GM10266 (cell line): ENCODE measurements around the gene FAM3A.

Experiments
- DNase-seq: peaks from one replicate; pipeline ENCODE4 v3.0.0; 2012; ENCODE audit errors: extremely low spot score
- CTCF ChIP-seq: IDR thresholded peaks from 2 replicates; pipeline ENCODE4 v1.5.1; 2012; ENCODE audit warnings: mild to moderate bottlenecking, low read depth; ENCODE audit not compliant: control insufficient read depth, insufficient read depth; ENCODE audit errors: missing control alignments

The FAM3A gene

DNA sequence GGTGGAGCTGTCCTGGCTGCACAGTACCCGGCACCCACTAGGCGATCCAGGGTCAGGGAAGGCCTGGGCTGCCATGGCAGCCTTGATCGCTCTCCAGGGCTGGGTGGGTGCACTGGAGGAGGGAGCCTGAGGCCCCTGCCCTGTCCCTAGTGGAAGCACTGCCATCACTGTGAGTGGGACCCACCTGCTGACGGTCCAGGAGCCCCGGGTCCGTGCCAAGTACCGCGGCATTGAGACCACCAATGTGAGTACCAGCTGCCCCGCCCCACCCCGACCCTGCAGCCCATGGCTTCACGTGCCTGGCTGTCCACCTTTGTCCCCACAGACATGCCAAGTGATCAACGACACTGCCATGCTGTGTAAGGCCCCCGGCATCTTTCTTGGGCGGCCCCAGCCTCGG, 49.1 kb downstream of the FAM3A start:
- no peak for TF ChIP-seq CTCF
- DNase-seq, result no peak

DNA sequence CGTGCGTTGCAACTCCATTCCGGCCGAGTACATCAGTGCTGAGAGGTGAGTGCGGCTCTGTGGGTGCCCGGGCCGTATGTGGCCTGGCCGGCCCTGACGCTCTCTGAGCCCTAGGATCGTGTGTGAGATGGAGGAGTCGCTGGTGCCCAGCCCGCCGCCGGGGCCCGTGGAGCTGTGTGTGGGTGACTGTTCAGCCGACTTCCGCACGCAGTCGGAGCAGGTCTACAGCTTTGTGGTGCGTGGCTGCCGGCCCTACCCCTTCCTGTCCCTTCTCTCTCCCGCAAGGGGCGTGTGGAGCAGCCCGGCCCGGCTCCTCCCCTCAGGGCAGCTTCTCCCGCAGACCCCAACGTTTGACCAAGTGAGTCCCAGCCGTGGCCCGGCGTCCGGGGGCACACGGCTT, 50.0 kb downstream of the FAM3A start:
- no peak for TF ChIP-seq CTCF
- DNase-seq, result no peak

DNA sequence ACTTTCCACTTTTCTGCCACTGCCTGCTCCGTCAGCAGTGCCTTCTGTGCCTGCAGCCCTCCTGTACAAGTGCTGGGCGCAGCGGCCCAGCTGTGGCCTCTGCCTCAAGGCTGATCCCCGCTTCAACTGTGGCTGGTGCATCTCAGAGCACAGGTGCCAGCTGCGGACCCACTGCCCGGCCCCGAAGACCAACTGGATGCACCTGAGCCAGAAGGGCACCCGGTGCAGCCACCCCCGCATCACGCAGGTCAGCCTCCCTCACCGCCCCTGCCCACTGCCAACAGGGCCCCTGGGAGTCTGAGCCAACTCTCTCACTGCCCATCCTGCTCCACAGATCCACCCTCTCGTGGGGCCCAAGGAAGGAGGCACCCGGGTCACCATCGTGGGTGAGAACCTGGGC, 50.4 kb downstream of the FAM3A start:
- no peak for TF ChIP-seq CTCF
- DNase-seq, result no peak

- no peak for TF ChIP-seq CTCF
- DNase-seq, result no peak
These were observed 51.1 kb downstream of the FAM3A start for GRCh38 chrX:154464806-154465365.

DNA sequence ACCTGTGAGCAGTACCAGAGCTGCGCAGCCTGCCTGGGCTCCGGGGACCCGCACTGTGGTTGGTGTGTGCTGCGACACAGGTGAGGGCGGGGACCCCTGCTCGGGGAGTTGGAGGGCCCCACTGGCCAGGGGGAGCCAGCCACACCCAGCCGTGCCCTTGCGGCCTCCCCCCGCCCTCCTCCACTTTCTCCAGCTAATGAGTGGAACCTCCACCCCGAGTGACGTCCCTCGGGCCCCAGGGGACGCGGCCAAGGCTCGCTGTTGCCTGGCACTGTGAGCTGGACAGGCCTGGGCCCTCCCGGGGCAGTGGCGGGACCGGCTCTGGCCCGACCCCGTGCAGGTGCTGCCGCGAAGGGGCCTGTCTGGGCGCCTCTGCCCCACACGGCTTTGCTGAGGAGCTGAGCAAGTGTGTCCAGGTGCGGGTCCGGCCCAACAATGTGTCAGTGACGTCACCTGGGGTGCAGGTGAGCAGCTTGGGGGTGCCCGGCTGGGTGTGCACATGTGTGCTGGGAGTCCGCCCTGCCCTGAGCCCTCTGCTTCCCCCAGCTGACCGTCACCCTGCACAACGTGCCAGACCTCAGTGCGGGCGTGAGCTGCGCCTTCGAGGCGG, 52.3 kb downstream of the FAM3A start:
- no peak for DNase-seq
- TF ChIP-seq CTCF, result no peak

DNA sequence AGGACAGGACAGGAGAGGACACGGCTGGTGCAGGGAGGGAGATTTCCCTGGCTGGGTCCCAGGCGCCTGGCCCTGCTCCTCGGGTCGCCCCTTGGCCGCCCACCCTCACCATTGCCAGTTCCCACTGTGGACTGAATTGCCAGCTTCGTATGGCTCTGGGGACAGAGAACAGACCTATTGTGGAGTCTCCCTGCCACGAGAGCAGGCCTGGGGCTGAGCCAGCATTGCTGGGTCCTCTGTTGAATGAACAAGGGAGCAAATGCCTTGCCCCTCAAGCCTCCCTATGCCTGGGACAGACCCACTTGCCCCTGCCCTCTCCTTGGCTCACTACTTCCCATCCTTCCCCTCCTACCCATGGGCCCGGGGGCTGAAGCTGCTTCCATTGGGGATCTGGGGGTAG, 53.6 kb downstream of the FAM3A start:
- no peak for TF ChIP-seq CTCF

DNA sequence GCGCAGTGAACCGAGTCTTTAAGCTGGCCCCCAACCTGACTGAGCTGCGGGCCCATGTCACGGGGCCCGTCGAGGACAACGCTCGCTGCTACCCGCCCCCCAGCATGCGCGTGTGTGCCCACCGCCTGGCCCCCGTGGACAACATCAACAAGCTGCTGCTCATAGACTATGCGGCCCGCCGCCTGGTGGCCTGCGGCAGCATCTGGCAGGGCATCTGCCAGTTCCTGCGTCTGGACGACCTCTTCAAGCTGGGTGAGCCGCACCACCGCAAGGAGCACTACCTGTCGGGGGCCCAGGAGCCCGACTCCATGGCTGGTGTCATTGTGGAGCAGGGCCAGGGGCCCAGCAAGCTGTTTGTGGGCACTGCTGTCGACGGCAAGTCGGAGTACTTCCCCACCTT, 55.7 kb downstream of the FAM3A start:
- no peak for TF ChIP-seq CTCF
- DNase-seq, result no peak

More for the DNA sequence above, 53.6 kb downstream of the FAM3A start:
- no peak for DNase-seq
